ENCODE measurements around the gene LGALS9. TPM values are rescaled to one million over a fixed set of nuclear protein-coding genes. Genes with fewer than 3 reads are reported as not detected.
"Not testable (repeated sequence)": the region's sequence is repeated elsewhere in the genome, so short reads cannot be mapped to it uniquely, and the experiment has no call there.

The LGALS9 gene
- total RNA-seq, 1 donor from 2014 or later, result 34.3 TPM

DNA sequence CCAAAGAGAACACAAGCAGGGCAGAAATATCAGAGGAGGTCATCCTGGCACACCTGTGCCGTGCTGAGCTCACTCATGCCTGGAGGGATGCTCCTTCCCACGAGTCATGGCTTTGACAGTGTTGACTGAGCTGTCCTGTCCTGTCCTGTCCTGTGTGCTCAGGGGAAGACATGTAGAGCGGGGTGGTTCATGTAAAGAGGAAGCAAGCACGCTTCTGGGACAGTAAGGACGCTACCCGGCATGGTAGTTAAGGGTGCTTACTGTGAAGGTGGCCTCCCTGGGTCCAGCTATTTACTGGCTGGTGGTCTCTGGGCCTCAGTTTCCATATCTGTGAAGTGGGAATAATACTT is 398 bp downstream of the LGALS9 start:
- Histone ChIP-seq H3K4me1 (peaks cover 2 to 12% of the 10 kb centered on the region in 2 donors), H3K9me3 (no peaks in the 10 kb centered on the region), H3K4me3 (peak overlapping the region in 1 of 2 donors; percentile 51), H3K27me3 (no peaks in the 10 kb centered on the region), H3K36me3 (no peaks in the 10 kb centered on the region), H3K27ac (peak overlapping the region in 1 of 2 donors; percentile 32)
- DNase-seq (ENCODE audit: low spot score in 2 of 2), result no peak
- TF ChIP-seq, protein P1, sequence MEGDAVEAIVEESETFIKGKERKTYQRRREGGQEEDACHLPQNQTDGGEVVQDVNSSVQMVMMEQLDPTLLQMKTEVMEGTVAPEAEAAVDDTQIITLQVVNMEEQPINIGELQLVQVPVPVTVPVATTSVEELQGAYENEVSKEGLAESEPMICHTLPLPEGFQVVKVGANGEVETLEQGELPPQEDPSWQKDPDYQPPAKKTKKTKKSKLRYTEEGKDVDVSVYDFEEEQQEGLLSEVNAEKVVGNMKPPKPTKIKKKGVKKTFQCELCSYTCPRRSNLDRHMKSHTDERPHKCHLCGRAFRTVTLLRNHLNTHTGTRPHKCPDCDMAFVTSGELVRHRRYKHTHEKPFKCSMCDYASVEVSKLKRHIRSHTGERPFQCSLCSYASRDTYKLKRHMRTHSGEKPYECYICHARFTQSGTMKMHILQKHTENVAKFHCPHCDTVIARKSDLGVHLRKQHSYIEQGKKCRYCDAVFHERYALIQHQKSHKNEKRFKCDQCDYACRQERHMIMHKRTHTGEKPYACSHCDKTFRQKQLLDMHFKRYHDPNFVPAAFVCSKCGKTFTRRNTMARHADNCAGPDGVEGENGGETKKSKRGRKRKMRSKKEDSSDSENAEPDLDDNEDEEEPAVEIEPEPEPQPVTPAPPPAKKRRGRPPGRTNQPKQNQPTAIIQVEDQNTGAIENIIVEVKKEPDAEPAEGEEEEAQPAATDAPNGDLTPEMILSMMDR (IDR thresholded peaks at IDR 0.05), result no peak
- intact Hi-C loops (cut with DNase I), result no loop called here

DNA sequence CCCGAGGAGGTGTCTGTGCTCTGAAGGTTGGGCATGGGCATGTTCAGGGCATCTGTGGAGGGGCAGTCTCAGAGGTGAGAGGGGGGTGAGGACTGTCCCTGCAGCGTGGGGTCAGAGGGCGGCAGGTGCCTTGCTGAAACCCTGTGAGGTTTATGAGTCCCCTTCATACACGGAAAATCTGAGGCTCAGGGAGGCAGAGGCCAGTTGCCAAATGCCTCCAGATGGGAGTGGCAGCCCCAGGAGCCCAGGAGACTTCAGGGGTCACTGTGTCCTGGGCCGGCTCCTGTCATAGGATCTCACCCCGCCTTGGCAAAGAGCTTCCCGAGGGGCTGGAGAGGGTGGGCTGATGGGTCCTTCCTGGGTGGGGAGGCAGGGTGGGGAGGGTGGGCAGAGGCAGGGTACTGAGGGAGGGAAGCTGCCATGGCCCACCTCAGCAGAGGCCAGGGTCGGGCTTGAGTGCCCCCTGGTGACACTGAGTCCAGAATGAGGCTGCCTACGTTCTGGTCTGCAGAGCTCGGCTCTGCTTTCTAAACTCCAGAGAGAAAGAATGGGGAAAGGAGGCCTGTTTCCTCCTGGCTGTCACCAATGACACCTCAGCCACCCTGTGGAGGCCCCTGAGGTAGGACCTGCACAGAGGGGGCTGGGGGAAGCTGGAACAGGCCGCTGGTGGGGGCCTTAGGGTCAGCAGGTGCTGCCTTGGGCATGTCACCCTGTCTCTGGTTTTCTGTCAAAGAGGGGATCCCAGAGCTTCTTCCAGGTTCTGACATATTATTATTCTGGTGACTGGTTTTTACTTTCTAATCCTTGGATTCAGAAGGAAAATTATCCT is 1.1 kb downstream of the LGALS9 start:
- peak overlapping the region; percentile 11 to 59 for H3K27ac ChIP-seq
- intact Hi-C loops (cut with DNase I), result no loop called here
- H3K4me3 ChIP-seq, result peak overlapping the region in 1 of 2 donors; percentile 51

DNA sequence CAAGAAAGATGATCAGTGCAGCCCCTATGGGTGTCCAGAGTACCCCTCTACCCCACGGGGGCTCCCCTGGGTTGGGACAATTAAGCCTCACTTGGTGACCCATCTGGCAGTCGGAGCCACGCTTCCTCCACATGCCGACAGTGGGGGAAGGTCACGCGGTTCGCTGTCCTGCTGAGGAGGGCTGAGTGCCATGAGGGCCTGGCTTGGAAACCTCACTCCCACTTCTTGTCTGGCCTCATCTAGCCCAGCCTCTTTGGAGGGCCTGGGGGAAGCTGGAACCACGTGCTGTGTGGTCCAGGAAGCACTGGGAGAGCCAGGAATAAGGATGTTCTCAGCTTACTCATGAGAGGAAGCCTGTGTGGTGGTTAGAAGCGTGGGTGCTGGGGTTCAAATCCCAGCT is 1.8 kb downstream of the LGALS9 start:
- Histone ChIP-seq H3K4me3 (peak overlapping the region in 1 of 2 donors; percentile 51), H3K4me1 (peaks cover 2 to 12% of the 10 kb centered on the region in 2 donors), H3K27ac (peak overlapping the region; percentile 11 to 59)
- H3K9me3 ChIP-seq; H3K36me3 ChIP-seq; H3K27me3 ChIP-seq; intact Hi-C loops (cut with DNase I): not testable (repeated sequence)
- peak; percentile 71 to 83 for DNase-seq (ENCODE audit: low spot score in 2 of 2)

More for the DNA sequence above, 1.1 kb downstream of the LGALS9 start:
- Histone ChIP-seq H3K9me3 (no peaks in the 10 kb centered on the region), H3K36me3 (no peaks in the 10 kb centered on the region), H3K27me3 (no peaks in the 10 kb centered on the region), H3K4me1 (peaks cover 2 to 12% of the 10 kb centered on the region in 2 donors)
- DNase-seq (ENCODE audit: low spot score in 2 of 2), result no peak
- TF ChIP-seq, protein P1 (IDR thresholded peaks at IDR 0.05), result no peak

GRCh38 chr17:27633312-27634025 is 2.5 kb downstream of the LGALS9 start:
- TF ChIP-seq, protein P1 (IDR thresholded peaks at IDR 0.05), result no peak
- H3K27ac ChIP-seq, result peak overlapping the region; percentile 38 to 61
- H3K9me3 ChIP-seq, result no peaks in the 10 kb centered on the region
- no peak overlapping the region for H3K4me3 ChIP-seq
- no peaks in the 10 kb centered on the region for H3K36me3 ChIP-seq
- intact Hi-C loops (cut with DNase I), result no loop called here
- H3K4me1 ChIP-seq, result peaks cover 2 to 12% of the 10 kb centered on the region in 2 donors
- no peak for DNase-seq (ENCODE audit: low spot score in 2 of 2)
- H3K27me3 ChIP-seq, result no peaks in the 10 kb centered on the region

DNA sequence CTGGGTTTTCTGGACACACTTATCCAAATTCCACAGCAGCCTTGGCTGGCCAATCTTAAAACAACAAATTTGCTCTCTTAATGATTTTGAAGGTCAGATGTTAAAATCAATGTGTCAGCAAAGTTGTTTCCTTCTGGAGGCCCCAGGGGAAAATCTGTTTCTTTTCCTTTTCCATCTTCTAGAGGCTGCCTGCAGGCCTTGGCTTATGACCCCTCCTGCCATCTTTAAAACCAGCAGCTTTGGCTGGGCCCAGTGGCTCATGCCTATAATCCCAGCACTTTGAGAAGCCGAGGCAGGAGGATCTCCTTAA is 3.0 kb downstream of the LGALS9 start:
- H3K4me1 ChIP-seq, result peaks cover 2 to 12% of the 10 kb centered on the region in 2 donors
- H3K9me3 ChIP-seq, result no peaks in the 10 kb centered on the region
- intact Hi-C loops (cut with DNase I), result no loop called here
- H3K27ac ChIP-seq, result peak overlapping the region in 1 of 2 donors; percentile 61
- peaks cover 0 to under 1% of the 10 kb centered on the region in 2 donors for H3K36me3 ChIP-seq
- no peak overlapping the region for H3K4me3 ChIP-seq
- DNase-seq (ENCODE audit: low spot score in 2 of 2), result no peak
- TF ChIP-seq, protein P1 (IDR thresholded peaks at IDR 0.05), result no peak
- no peaks in the 10 kb centered on the region for H3K27me3 ChIP-seq

DNA sequence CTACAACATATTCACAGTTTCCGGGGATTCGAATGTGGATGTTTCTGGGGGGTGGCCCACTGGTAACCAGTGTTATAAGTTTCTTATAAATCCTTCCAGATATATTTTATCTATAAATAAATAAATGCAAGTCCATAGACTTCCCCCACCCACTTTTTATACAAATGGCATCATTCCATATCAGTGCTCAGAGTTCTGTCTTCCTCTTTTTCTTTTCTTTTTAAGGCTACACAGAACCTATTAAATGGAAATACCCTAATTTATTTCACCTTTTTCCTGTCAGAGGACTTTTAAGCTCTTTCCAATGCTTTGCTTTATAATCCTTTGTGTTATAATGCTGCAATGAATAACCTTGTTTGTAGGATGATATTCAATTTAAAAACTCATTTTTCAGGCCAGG is 3.8 kb downstream of the LGALS9 start:
- intact Hi-C loops (cut with DNase I), result no loop called here
- DNase-seq (ENCODE audit: low spot score in 2 of 2), result no peak
- Histone ChIP-seq H3K4me1 (peaks cover 2 to 12% of the 10 kb centered on the region in 2 donors), H3K27ac (no peak overlapping the region), H3K4me3 (no peak overlapping the region), H3K27me3 (no peaks in the 10 kb centered on the region), H3K9me3 (no peaks in the 10 kb centered on the region), H3K36me3 (peaks cover 0 to 4% of the 10 kb centered on the region in 2 donors)
- TF ChIP-seq, protein P1 (IDR thresholded peaks at IDR 0.05), result no peak

Measured in ascending aorta (tissue), 2 donors.